HepG2 (cell line): Measurements from ENCODE around the gene SDF2. TPM values are rescaled to one million over a fixed set of nuclear protein-coding genes. Genes with fewer than 3 reads are reported as not detected.

Source experiments
- CEBPB ChIP-seq: IDR thresholded peaks from 2 replicates; pipeline ENCODE4 v1.6.1; 2011; ENCODE audit warnings: low read depth, low read length, improper control_type of control experiment, borderline replicate concordance
- CHD4 ChIP-seq: fragments of 200-600 bp; sonication (generic); IDR thresholded peaks from 2 replicates; pipeline ENCODE4 v1.7.0; 2017; ENCODE audit warnings: mild to moderate bottlenecking, low read length, borderline replicate concordance
- KDM5A ChIP-seq: fragments of 200-600 bp; sonication (generic); IDR thresholded peaks from 2 replicates; pipeline ENCODE4 v1.7.0; 2018; ENCODE audit warnings: antibody characterized with exemption, mild to moderate bottlenecking, low read length, borderline replicate concordance
- SKIL ChIP-seq: sonication (generic); formaldehyde crosslinking; IDR thresholded peaks from 2 replicates; pipeline ENCODE4 v1.8.0; 2022; ENCODE audit warnings: missing genetic modification reagents, mild to moderate bottlenecking, moderate library complexity, borderline replicate concordance
- SRSF4 ChIP-seq: fragments of 200-400 bp; formaldehyde crosslinking; IDR thresholded peaks from one replicate; pipeline ENCODE4 v1.6.1; 2018; ENCODE audit warnings: mild to moderate bottlenecking, low read depth, low read length, moderate library complexity; ENCODE audit not compliant: poor library complexity, severe bottlenecking
- SRSF9 ChIP-seq: fragments of 200-400 bp; formaldehyde crosslinking; IDR thresholded peaks from 2 replicates; pipeline ENCODE4 v1.6.1; 2018; ENCODE audit warnings: borderline replicate concordance, mild to moderate bottlenecking, low read depth, low read length; ENCODE audit not compliant: insufficient read depth, poor library complexity, severe bottlenecking
- YEATS4 ChIP-seq: sonication (generic); formaldehyde crosslinking; IDR thresholded peaks from 2 replicates; pipeline ENCODE4 v1.4.0; 2020; ENCODE audit warnings: missing genetic modification reagents, borderline replicate concordance
- ZFY ChIP-seq: sonication (generic); formaldehyde crosslinking; IDR thresholded peaks from 2 replicates; pipeline ENCODE4 v1.4.0; 2020; ENCODE audit warnings: missing genetic modification reagents
- ZMYM4 ChIP-seq: sonication (generic); formaldehyde crosslinking; IDR thresholded peaks from 2 replicates; pipeline ENCODE4 v1.8.1; 2023; ENCODE audit warnings: mild to moderate bottlenecking, missing genetic modification reagents
- ZNF205 ChIP-seq: IDR thresholded peaks from 2 replicates; pipeline ENCODE4 v1.6.1; 2018; ENCODE audit warnings: missing biosample characterization, missing genetic modification reagents
- ZNF224 ChIP-seq: sonication (generic); formaldehyde crosslinking; IDR thresholded peaks from 2 replicates; pipeline ENCODE4 v1.5.0; 2020; ENCODE audit warnings: mild to moderate bottlenecking, missing genetic modification reagents
- ZNF280D ChIP-seq: sonication (generic); formaldehyde crosslinking; IDR thresholded peaks from 2 replicates; pipeline ENCODE4 v1.5.1; 2020; ENCODE audit warnings: mild to moderate bottlenecking, missing genetic modification reagents
- ZNF281 ChIP-seq: sonication (generic); formaldehyde crosslinking; IDR thresholded peaks from 2 replicates; pipeline ENCODE4 v1.4.0; 2020; ENCODE audit warnings: missing genetic modification reagents, borderline replicate concordance
- ZNF362 ChIP-seq: sonication (generic); formaldehyde crosslinking; IDR thresholded peaks from 2 replicates; pipeline ENCODE4 v1.4.0; 2020; ENCODE audit warnings: missing genetic modification reagents, mild to moderate bottlenecking, borderline replicate concordance
- ZNF816 ChIP-seq: sonication (generic); formaldehyde crosslinking; IDR thresholded peaks from 2 replicates; pipeline ENCODE4 v1.8.0; 2022; ENCODE audit warnings: missing genetic modification reagents, mild to moderate bottlenecking, borderline replicate concordance
- polyA plus RNA-seq, 8 experiments: library from polyadenylated mRNA; depleted of rRNA in 3 of 8; stranded (reverse) in 7 of 8; unstranded in 1 of 8; fragments of >200 nt; fragmentation: Illumina TruSeq in 4 of 8; extraction: Trizol in 4 of 8; gene quantifications; 2 replicates each; pipeline versions ENCODE4 v1.2.1 to v1.2.3, GENCODE V29; 2011 to 2016; ENCODE audit warnings: low read depth in 4 of 8, missing spikeins in 1 of 8, mixed read lengths in 1 of 8; ENCODE audit not compliant: insufficient read depth in 1 of 8
- total RNA-seq, 5 experiments: library from RNA; depleted of rRNA; stranded (reverse); fragments of >200 nt; fragmentation: Illumina TruSeq; extraction: Trizol; gene quantifications; 2 replicates each; pipeline ENCODE4 v1.2.3, GENCODE V29; 2016; ENCODE audit warnings: low read depth in 1 of 5
- TF ChIP-seq, protein P1 (sequence below): sonication (generic); formaldehyde crosslinking; IDR thresholded peaks from 2 replicates; pipeline ENCODE4 v1.5.0; 2020; ENCODE audit warnings: missing genetic modification reagents

Gene SDF2
- total and polyA plus RNA-seq, 2 of the 13 experiments (the other 11 are each of a cell fraction or from before 2014, with no cell fraction given), result 58.2 to 58.4 TPM

DNA sequence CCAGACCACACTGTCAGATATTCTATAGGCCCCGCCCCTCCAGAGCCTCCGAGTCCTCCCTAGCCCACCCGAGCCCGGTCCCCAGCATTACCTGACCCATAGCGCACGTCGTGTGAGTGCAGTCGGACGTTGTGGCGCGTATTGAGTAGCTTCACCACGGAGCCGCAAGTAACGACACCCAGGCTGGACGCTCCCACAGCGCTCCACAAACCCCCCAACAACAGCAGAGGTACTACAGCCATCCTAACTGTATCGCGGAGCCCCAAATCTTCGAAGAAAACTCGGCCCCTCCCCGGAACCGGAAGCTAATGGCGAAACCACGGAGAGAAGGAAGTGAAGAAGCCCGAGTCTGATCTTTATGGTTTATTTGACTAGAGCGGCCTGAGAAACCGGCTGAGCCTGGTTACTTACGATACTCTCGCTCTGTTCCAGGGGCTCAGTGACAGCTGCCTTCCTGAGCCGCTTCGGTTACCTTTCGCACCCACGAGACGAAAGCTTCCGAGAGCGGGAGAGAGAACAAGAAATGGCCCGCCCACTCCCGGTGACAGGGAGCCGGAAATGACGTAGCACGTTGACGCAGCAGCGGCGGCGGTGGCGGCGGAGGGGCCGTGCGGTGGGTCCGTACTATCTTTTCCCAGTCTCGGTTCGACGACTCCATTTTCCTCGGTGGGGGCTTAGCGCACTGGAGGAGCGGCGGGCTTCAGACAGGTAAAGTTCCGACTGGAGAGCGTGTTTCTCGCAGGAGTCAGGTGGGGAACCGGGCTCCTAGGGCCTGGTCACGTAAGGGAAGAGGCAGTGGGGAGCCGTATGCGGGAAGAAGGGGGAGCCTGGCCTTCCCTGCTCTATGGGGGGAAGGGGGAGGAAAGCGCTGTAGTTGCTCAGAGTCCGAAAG is at the start of gene SDF2, which contains the start of gene SUPT6H (continued):
- TF ChIP-seq ZNF280D (CRISPR knock-in tag), result no peak
- TF ChIP-seq ZNF816 (CRISPR knock-in tag), result peak; percentile 53; the same call in 1 of the 2 replicates
- peak; percentile 34; the same call in 1 of the 2 replicates for TF ChIP-seq ZNF224 (CRISPR knock-in tag)
- TF ChIP-seq YEATS4 (CRISPR knock-in tag), result peak; percentile 62
- TF ChIP-seq ZNF281 (CRISPR knock-in tag), result peak; percentile 63; the same call in 1 of the 2 replicates
- no peak for TF ChIP-seq CHD4
- no peak for TF ChIP-seq SRSF9
- peak; percentile 69; the same call in 1 of the 2 replicates for TF ChIP-seq ZNF205
- TF ChIP-seq ZMYM4, result peak; percentile 52; the same call in 1 of the 2 replicates
- 0 out of 2 replicates have a peak, but pooled peaks have one; percentile 16 for TF ChIP-seq SKIL (CRISPR knock-in tag)
- peak; percentile 96 for TF ChIP-seq KDM5A
- peak; percentile 92 for TF ChIP-seq ZFY (CRISPR knock-in tag)
- TF ChIP-seq SRSF4, result no peak
- no peak for TF ChIP-seq CEBPB
- TF ChIP-seq, protein P1, sequence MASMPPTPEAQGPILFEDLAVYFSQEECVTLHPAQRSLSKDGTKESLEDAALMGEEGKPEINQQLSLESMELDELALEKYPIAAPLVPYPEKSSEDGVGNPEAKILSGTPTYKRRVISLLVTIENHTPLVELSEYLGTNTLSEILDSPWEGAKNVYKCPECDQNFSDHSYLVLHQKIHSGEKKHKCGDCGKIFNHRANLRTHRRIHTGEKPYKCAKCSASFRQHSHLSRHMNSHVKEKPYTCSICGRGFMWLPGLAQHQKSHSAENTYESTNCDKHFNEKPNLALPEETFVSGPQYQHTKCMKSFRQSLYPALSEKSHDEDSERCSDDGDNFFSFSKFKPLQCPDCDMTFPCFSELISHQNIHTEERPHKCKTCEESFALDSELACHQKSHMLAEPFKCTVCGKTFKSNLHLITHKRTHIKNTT (CRISPR knock-in tag), result no peak
- 0 out of 2 replicates have a peak, but pooled peaks have one; percentile 44 for TF ChIP-seq ZNF362 (CRISPR knock-in tag)
